ENCODE data around the gene TBX3. TPM values are rescaled to one million over a fixed set of nuclear protein-coding genes. Genes with fewer than 3 reads are reported as not detected.

The TBX3 gene
- polyA plus RNA-seq, 1 donor from 2014 or later = not detected

- Histone ChIP-seq H4K20me1 (ENCODE audit: insufficient read depth) (no peaks in the 10 kb centered on the region), H3K27ac (ENCODE audit: low read length) (no peak overlapping the region), H3F3A (ENCODE audit: insufficient read depth, low read length, poor library complexity, severe bottlenecking) (no peaks in the 10 kb centered on the region), H3K9me3 (ENCODE audit: low read length) (no peaks in the 10 kb centered on the region), H3K27me3 (ENCODE audit: insufficient read depth, low read depth, low read length) (peaks cover 87% of the 10 kb centered on the region), H3K9ac (ENCODE audit: low read length) (no peak overlapping the region), H3K79me2 (replicated peaks; ENCODE audit: insufficient read depth, low read length) (no peaks in the 10 kb centered on the region), H3K9me2 (ENCODE audit: insufficient read depth, low read length) (no peaks in the 10 kb centered on the region), H3K36me3 (ENCODE audit: insufficient read depth, low read length) (no peaks in the 10 kb centered on the region), H3K4me3 (ENCODE audit: low read length) (no peak overlapping the region), H2AFZ (ENCODE audit: low read depth, low read length) (no peak overlapping the region), H3K4me2 (ENCODE audit: low read length) (no peak overlapping the region)
- TF ChIP-seq REST (IDR thresholded peaks at IDR 0.05; ENCODE audit: borderline replicate concordance) = no peak
- TF ChIP-seq EP300 (conservative IDR thresholded peaks at IDR 0.05; ENCODE audit: poor library complexity, severe bottlenecking) = no peak
- TF ChIP-seq EZH2 (IDR thresholded peaks at IDR 0.05; ENCODE audit: borderline replicate concordance, insufficient read depth, low read length, poor library complexity, severe bottlenecking) = no peak
- TF ChIP-seq CTCF (IDR thresholded peaks at IDR 0.05; ENCODE audit: poor library complexity, severe bottlenecking) = no peak
- no peak for TF ChIP-seq POLR2AphosphoS5 (IDR thresholded peaks at IDR 0.05)
- TF ChIP-seq TAF1 (IDR thresholded peaks at IDR 0.05; ENCODE audit: low read depth) = no peak
- no peak for TF ChIP-seq RAD21 (conservative IDR thresholded peaks at IDR 0.05)
- no peak for TF ChIP-seq MXI1 (conservative IDR thresholded peaks at IDR 0.05; ENCODE audit: poor library complexity, severe bottlenecking)
- no peak for TF ChIP-seq SMC3 (conservative IDR thresholded peaks at IDR 0.05; ENCODE audit: poor library complexity)
Measured at GRCh38 chr12:114701104-114701414, 17.1 kb upstream of the TBX3 start.

GRCh38 chr12:114700392-114701103, 16.6 kb upstream of the TBX3 start:
- H3K27ac ChIP-seq (ENCODE audit: low read length) = no peak overlapping the region
- no peaks in the 10 kb centered on the region for H3F3A ChIP-seq (ENCODE audit: insufficient read depth, low read length, poor library complexity, severe bottlenecking)
- H3K27me3 ChIP-seq (ENCODE audit: insufficient read depth, low read depth, low read length) = peaks cover 89% of the 10 kb centered on the region
- no peaks in the 10 kb centered on the region for H3K36me3 ChIP-seq (ENCODE audit: insufficient read depth, low read length)
- H3K4me3 ChIP-seq (ENCODE audit: low read length) = no peak overlapping the region
- H3K9ac ChIP-seq (ENCODE audit: low read length) = no peak overlapping the region
- no peak for TF ChIP-seq POLR2AphosphoS5 (IDR thresholded peaks at IDR 0.05)
- peak; percentile 67 for TF ChIP-seq EZH2 (IDR thresholded peaks at IDR 0.05; ENCODE audit: borderline replicate concordance, insufficient read depth, low read length, poor library complexity, severe bottlenecking)
- TF ChIP-seq REST (IDR thresholded peaks at IDR 0.05; ENCODE audit: borderline replicate concordance) = no peak
- TF ChIP-seq SMC3 (conservative IDR thresholded peaks at IDR 0.05; ENCODE audit: poor library complexity) = no peak
- no peak for TF ChIP-seq CTCF (IDR thresholded peaks at IDR 0.05; ENCODE audit: poor library complexity, severe bottlenecking)
- H3K79me2 ChIP-seq (replicated peaks; ENCODE audit: insufficient read depth, low read length) = no peaks in the 10 kb centered on the region
- no peaks in the 10 kb centered on the region for H3K9me3 ChIP-seq (ENCODE audit: low read length)
- no peak overlapping the region for H2AFZ ChIP-seq (ENCODE audit: low read depth, low read length)
- no peaks in the 10 kb centered on the region for H4K20me1 ChIP-seq (ENCODE audit: insufficient read depth)
- no peaks in the 10 kb centered on the region for H3K9me2 ChIP-seq (ENCODE audit: insufficient read depth, low read length)
- no peak overlapping the region for H3K4me2 ChIP-seq (ENCODE audit: low read length)
